ENCODE results near the gene NAA40. TPM values are rescaled to one million over a fixed set of nuclear protein-coding genes. Genes with fewer than 3 reads are reported as not detected.

Gene NAA40
- total and polyA plus RNA-seq, 2 of the 4 experiments (the other 2 are of a cell fraction): 15.2 to 24.7 TPM

DNA sequence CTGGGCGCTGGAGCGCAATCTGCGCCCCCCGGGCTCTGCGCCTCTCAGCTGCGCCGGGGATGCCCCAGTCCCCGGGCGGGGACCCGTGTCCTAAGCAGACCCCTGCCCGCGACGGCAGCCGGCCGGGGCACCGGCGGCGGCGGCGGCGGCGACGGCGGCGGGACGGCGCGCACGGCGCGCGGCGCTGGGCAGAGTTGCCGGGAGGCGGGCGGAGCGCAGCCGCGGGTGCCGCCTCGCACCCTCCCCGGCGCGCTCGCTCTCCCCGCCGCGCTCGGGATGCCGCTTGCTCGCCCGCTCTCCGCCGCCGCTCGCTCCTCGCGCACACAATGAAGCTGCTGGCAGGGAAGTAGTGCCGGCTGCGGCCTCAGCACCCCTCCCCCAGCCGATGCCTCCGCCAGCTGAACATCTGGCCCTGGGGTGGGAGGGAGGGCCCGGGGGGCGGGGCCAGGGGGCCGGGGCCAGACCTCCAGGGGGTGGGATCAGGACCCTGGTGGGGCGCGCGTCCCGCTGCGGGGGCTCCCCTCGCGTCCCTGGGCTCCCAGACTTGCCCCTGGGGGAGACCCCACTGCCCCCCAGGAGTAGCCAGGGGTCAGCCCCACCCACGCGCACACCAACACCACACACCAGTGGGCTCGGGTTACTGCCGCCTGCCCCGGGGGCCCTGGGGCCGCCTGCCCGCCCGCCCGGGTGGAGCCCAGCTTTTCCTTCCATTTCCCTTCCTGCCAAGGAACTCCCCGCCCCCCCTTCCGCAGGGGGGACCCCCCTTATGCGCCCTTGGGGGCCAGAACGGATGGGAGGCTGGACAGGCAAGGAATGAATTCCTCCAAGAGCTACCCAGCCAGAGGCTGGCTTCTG lies 21.7 kb upstream of the NAA40 start, which contains the start of gene RCOR2 (continued):
- TF ChIP-seq MXI1 (IDR thresholded peaks at IDR 0.05; ENCODE audit: borderline replicate concordance, low read depth, low read length) (no peak), RAD21 (IDR thresholded peaks at IDR 0.05; ENCODE audit: low read length) (no peak), MAZ (IDR thresholded peaks at IDR 0.05; ENCODE audit: borderline replicate concordance, low read depth, low read length) (no peak; the same call in 1 of the 2 replicates)
